H9 (cell line): Measurements from ENCODE around the gene NYAP1. TPM values are rescaled to one million over a fixed set of nuclear protein-coding genes. Genes with fewer than 3 reads are reported as not detected.

ENCODE experiments used
- DNase-seq: peaks from one replicate; pipeline ENCODE4 v3.0.0-alpha.2; 2017
- H2AFZ ChIP-seq: one replicate; pipeline ENCODE4 v1.6.1; 2013; ENCODE audit warnings: mild to moderate bottlenecking, low read length, control low read depth, moderate library complexity
- H2AK5ac ChIP-seq: 2 replicates; pipeline ENCODE4 v1.6.1; 2013; ENCODE audit warnings: low read length, control low read depth, mixed read lengths; ENCODE audit not compliant: insufficient read length
- H2BK120ac ChIP-seq: one replicate; pipeline ENCODE4 v1.6.1; 2013; ENCODE audit warnings: low read depth, mild to moderate bottlenecking, low read length, control low read depth, inconsistent platforms; ENCODE audit not compliant: poor library complexity, severe bottlenecking
- H2BK12ac ChIP-seq: 2 replicates; pipeline ENCODE4 v1.6.1; 2013; ENCODE audit warnings: low read length, control low read depth, mixed read lengths, low read depth; ENCODE audit not compliant: insufficient read length
- H2BK15ac ChIP-seq: 2 replicates; pipeline ENCODE4 v1.6.1; 2013; ENCODE audit warnings: low read depth, low read length, control low read depth
- H2BK20ac ChIP-seq: one replicate; pipeline ENCODE4 v1.6.1; 2013; ENCODE audit warnings: low read depth, mild to moderate bottlenecking, low read length, control low read depth, inconsistent platforms; ENCODE audit not compliant: poor library complexity, severe bottlenecking
- H2BK5ac ChIP-seq: 2 replicates; pipeline ENCODE4 v1.6.1; 2013; ENCODE audit warnings: low read length, control low read depth, mixed read lengths; ENCODE audit not compliant: insufficient read length
- H3K14ac ChIP-seq: 2 replicates; pipeline ENCODE4 v1.6.1; 2013; ENCODE audit warnings: low read length, control low read depth; ENCODE audit not compliant: insufficient read depth
- H3K18ac ChIP-seq: 2 replicates; pipeline ENCODE4 v1.6.1; 2013; ENCODE audit warnings: low read depth, mild to moderate bottlenecking, mixed read lengths, low read length, control low read depth; ENCODE audit not compliant: insufficient read length
- H3K23ac ChIP-seq: 2 replicates; pipeline ENCODE4 v1.6.1; 2013; ENCODE audit warnings: low read length, control low read depth, mixed read lengths, low read depth; ENCODE audit not compliant: insufficient read length
- H3K23me2 ChIP-seq: 2 replicates; pipeline ENCODE4 v1.6.1; 2013; ENCODE audit warnings: low read depth, mild to moderate bottlenecking, mixed read lengths, low read length, control low read depth; ENCODE audit not compliant: insufficient read length, poor library complexity, severe bottlenecking
- H3K27ac ChIP-seq: 2 replicates; pipeline ENCODE4 v1.5.1; 2013; ENCODE audit warnings: low read length, control low read depth, mixed read lengths, low read depth; ENCODE audit not compliant: insufficient read length
- H3K27me3 ChIP-seq: 2 replicates; pipeline ENCODE4 v1.6.1; 2013; ENCODE audit warnings: low read length, control low read depth, inconsistent platforms; ENCODE audit not compliant: insufficient read depth
- H3K4ac ChIP-seq: 2 replicates; pipeline ENCODE4 v1.6.1; 2013; ENCODE audit warnings: low read depth, mild to moderate bottlenecking, control low read depth, inconsistent platforms, low read length, moderate library complexity
- H3K4me1 ChIP-seq: 2 replicates; pipeline ENCODE4 v1.6.1; 2013; ENCODE audit warnings: low read length, control low read depth, inconsistent platforms; ENCODE audit not compliant: insufficient read depth
- H3K4me2 ChIP-seq: 2 replicates; pipeline ENCODE4 v1.6.1; 2013; ENCODE audit warnings: low read length, control low read depth, mixed read lengths; ENCODE audit not compliant: insufficient read length, insufficient read depth
- H3K56ac ChIP-seq: 2 replicates; pipeline ENCODE4 v1.6.1; 2013; ENCODE audit warnings: low read depth, mild to moderate bottlenecking, mixed read lengths, low read length, control low read depth; ENCODE audit not compliant: insufficient read length
- H3K79me1 ChIP-seq: 2 replicates; pipeline ENCODE4 v1.6.1; 2013; ENCODE audit warnings: low read depth, mild to moderate bottlenecking, moderate library complexity, low read length, control low read depth, inconsistent platforms; ENCODE audit not compliant: insufficient read depth, poor library complexity, severe bottlenecking
- H3K79me2 ChIP-seq: 2 replicates; pipeline ENCODE4 v1.6.1; 2013; ENCODE audit warnings: low read length, control low read depth, inconsistent platforms; ENCODE audit not compliant: insufficient read depth
- H3K9ac ChIP-seq: 2 replicates; pipeline ENCODE4 v1.6.1; 2013; ENCODE audit warnings: low read length, control low read depth, mixed read lengths; ENCODE audit not compliant: insufficient read length; ENCODE audit errors: extremely low read depth
- H3K9me3 ChIP-seq: one replicate; pipeline ENCODE4 v1.6.1; 2013; ENCODE audit warnings: low read depth, low read length, inconsistent platforms; ENCODE audit not compliant: control insufficient read depth
- H3T11ph ChIP-seq: one replicate; pipeline ENCODE4 v1.6.1; 2013; ENCODE audit warnings: mild to moderate bottlenecking, low read length, control low read depth, inconsistent platforms
- H4K20me1 ChIP-seq: one replicate; pipeline ENCODE4 v1.6.1; 2013; ENCODE audit not compliant: control insufficient read depth, insufficient read length, insufficient read depth
- H4K5ac ChIP-seq: 2 replicates; pipeline ENCODE4 v1.6.1; 2013; ENCODE audit warnings: low read depth, mild to moderate bottlenecking, mixed read lengths, low read length, control low read depth; ENCODE audit not compliant: insufficient read length
- H4K8ac ChIP-seq: replicated peaks from 2 replicates; pipeline ENCODE4 v1.6.1; 2013; ENCODE audit warnings: low read length, control low read depth, mixed read lengths, low read depth; ENCODE audit not compliant: insufficient read length
- H4K91ac ChIP-seq: 2 replicates; pipeline ENCODE4 v1.6.1; 2013; ENCODE audit warnings: low read depth, mild to moderate bottlenecking, moderate library complexity, mixed read lengths, low read length, control low read depth; ENCODE audit not compliant: insufficient read length
- H3K27ac Mint-ChIP-seq, 3 experiments: 2 replicates in 2 of 3; 3 replicates in 1 of 3; pipeline ENCODE4 v1.8.0; 2020 to 2021; ENCODE audit warnings: mixed read lengths in 3 of 3, mild to moderate bottlenecking in 1 of 3, moderate library complexity in 1 of 3
- H3K27me3 Mint-ChIP-seq: 2 replicates; pipeline ENCODE4 v1.8.0; 2021; ENCODE audit warnings: low read depth, mild to moderate bottlenecking, moderate library complexity, mixed read lengths
- H3K36me3 Mint-ChIP-seq, 3 experiments: 2 replicates in 2 of 3; 3 replicates in 1 of 3; pipeline ENCODE4 v1.8.0; 2020 to 2021; ENCODE audit warnings: low read depth in 3 of 3, mixed read lengths in 3 of 3; ENCODE audit not compliant: insufficient read depth in 1 of 3
- H3K4me1 Mint-ChIP-seq, 2 experiments: 2 replicates each; pipeline ENCODE4 v1.8.0; 2020; ENCODE audit warnings: mixed read lengths in 2 of 2
- H3K4me3 Mint-ChIP-seq, 2 experiments: 2 replicates in 1 of 2; 3 replicates in 1 of 2; pipeline ENCODE4 v1.8.0; 2020 to 2021; ENCODE audit warnings: mild to moderate bottlenecking in 2 of 2, mixed read lengths in 2 of 2, moderate library complexity in 1 of 2
- H3K9me3 Mint-ChIP-seq, 2 experiments: 2 replicates in 1 of 2; 3 replicates in 1 of 2; pipeline ENCODE4 v1.8.0; 2020; ENCODE audit warnings: mild to moderate bottlenecking in 2 of 2, mixed read lengths in 2 of 2, moderate library complexity in 1 of 2
- WGBS: extraction: QIAGEN DNeasy Blood & Tissue Kit; methylation state at CpG from one replicate; pipeline ENCODE4 v1.1.7; 2013; ENCODE audit warnings: missing lambda C conversion rate, low lambda C conversion rate, mixed read lengths; ENCODE audit not compliant: insufficient read length; ENCODE audit errors: extremely low coverage; 5-methylcytosine and 5-hydroxymethylcytosine counted together
- total RNA-seq: library from RNA; stranded (reverse); gene quantifications from 2 replicates; pipeline ENCODE4 v1.2.1, GENCODE V29; 2021
- TF ChIP-seq, protein P1 (sequence below): fragments of 200-600 bp; sonication (generic); conservative IDR thresholded peaks from 3 replicates; pipeline ENCODE4 v1.8.0; 2021; ENCODE audit warnings: antibody characterized with exemption, mild to moderate bottlenecking

The NYAP1 gene
- total RNA-seq, 1 experiment from 2014 or later: 3.2 TPM

DNA sequence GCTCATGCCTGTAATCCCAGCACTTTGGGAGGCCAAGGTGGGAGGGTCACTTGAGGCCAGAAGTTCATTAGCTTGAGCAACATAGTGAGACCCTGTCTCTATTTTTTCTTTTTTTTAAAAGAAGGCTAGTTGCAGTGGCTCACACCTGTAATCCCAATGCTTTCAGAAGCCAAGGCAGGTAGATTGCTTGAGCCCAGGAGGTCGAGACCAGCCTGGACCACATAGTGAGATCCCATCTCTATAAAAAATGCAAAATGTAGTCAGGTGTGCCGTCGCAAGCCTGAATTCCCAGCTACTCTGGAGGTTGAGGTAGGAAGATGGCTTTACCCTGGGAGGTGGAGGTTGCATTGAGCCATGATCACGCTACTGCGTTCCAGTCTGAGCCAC is 7.5 kb downstream of the NYAP1 start:
- Histone ChIP-seq H2BK120ac (no peak overlapping the region), H3K14ac (no peak overlapping the region), H3K23me2 (peaks cover 3% of the 10 kb centered on the region), H3K56ac (no peak overlapping the region), H2BK12ac (no peak overlapping the region), H3K27ac (no peak overlapping the region), H3K27me3 (no peaks in the 10 kb centered on the region; the same call in 1 of the 2 replicates), H2BK15ac (no peak overlapping the region), H3K4me2 (no peak overlapping the region), H2BK20ac (no peak overlapping the region), H3K23ac (no peak overlapping the region), H4K91ac (no peak overlapping the region), H3K4me1 (0 out of 2 replicates have a peak, but pooled peaks cover 2% of the 10 kb centered on the region), H4K5ac (no peak overlapping the region), H4K20me1 (no peaks in the 10 kb centered on the region), H3K9me3 (no peaks in the 10 kb centered on the region), H3K79me1 (no peaks in the 10 kb centered on the region), H4K8ac (no peak overlapping the region), H3K4ac (no peak overlapping the region), H3K18ac (no peak overlapping the region), H3T11ph (no peak overlapping the region), H3K9ac (no peak overlapping the region), H2AFZ (no peak overlapping the region), H2BK5ac (no peak overlapping the region), H2AK5ac (no peak overlapping the region), H3K79me2 (no peaks in the 10 kb centered on the region)
- H3K9me3 Mint-ChIP-seq: no peaks in the 10 kb centered on the region
- WGBS: no CpG with 5 or more reads among the region's 5 CpGs
- peaks cover 14 to 40% of the 10 kb centered on the region in 2 experiments for H3K4me1 Mint-ChIP-seq
- H3K27ac Mint-ChIP-seq: peak overlapping the region in 1 of 3 experiments; percentile 67; a peak in 1 of 7 replicates
- no peak overlapping the region for H3K4me3 Mint-ChIP-seq
- H3K27me3 Mint-ChIP-seq: peaks cover 21% of the 10 kb centered on the region
- TF ChIP-seq, protein P1, sequence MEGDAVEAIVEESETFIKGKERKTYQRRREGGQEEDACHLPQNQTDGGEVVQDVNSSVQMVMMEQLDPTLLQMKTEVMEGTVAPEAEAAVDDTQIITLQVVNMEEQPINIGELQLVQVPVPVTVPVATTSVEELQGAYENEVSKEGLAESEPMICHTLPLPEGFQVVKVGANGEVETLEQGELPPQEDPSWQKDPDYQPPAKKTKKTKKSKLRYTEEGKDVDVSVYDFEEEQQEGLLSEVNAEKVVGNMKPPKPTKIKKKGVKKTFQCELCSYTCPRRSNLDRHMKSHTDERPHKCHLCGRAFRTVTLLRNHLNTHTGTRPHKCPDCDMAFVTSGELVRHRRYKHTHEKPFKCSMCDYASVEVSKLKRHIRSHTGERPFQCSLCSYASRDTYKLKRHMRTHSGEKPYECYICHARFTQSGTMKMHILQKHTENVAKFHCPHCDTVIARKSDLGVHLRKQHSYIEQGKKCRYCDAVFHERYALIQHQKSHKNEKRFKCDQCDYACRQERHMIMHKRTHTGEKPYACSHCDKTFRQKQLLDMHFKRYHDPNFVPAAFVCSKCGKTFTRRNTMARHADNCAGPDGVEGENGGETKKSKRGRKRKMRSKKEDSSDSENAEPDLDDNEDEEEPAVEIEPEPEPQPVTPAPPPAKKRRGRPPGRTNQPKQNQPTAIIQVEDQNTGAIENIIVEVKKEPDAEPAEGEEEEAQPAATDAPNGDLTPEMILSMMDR: no peak
- H3K36me3 Mint-ChIP-seq: peaks cover 0 to 12% (median 3%) of the 10 kb centered on the region in 3 experiments; a peak in 2 of 7 replicates
- no peak for DNase-seq
